Endothelial cell of umbilical vein (primary cell): ENCODE results near the gene DLGAP1. TPM values are rescaled to one million over a fixed set of nuclear protein-coding genes. Genes with fewer than 3 reads are reported as not detected.

Experiments used
- BruUV-seq: library from RNA; stranded (reverse); fragments of 400-500 nt; replicated peaks from 2 replicates; lab custom pipeline; 2021; lab: Mats Ljungman, UMichigan
- CTCF ChIA-PET: fragments of 300-600, 350-600 bp; sonication (Branson Sonifier 250); formaldehyde crosslinking; loops from one replicate; lab custom pipeline; 2021; ENCODE audit warnings: antibody characterized with exemption, inconsistent platforms; lab: Charles Lee
- POLR2A ChIA-PET: fragments of 300-600, 350-600 bp; sonication (Branson Sonifier 250); formaldehyde crosslinking; loops from one replicate; lab custom pipeline; 2021; ENCODE audit warnings: antibody characterized with exemption, inconsistent platforms; lab: Charles Lee
- DNase-seq: peaks from one replicate; pipeline ENCODE4 v3.0.0-alpha.2; 2011; ENCODE audit warnings: low read depth, low spot score
- FAIRE-seq: peaks from 2 replicates; lab custom pipeline; 2011; peaks lifted over from hg19 to GRCh38; lab: Jason Lieb, UNC
- H2AFZ ChIP-seq: 2 replicates; pipeline ENCODE4 v1.6.0; 2012; ENCODE audit warnings: low read depth, low read length, control low read depth, inconsistent platforms
- H3K27ac ChIP-seq: 2 replicates; pipeline ENCODE4 v1.5.1; 2011; ENCODE audit warnings: low read depth, mild to moderate bottlenecking, control low read depth, low read length, moderate library complexity; ENCODE audit not compliant: insufficient read depth
- H3K27me3 ChIP-seq, 2 experiments: 2 replicates each; pipeline versions ENCODE4 v1.6.0 to v1.6.1; 2011; ENCODE audit warnings: low read length in 2 of 2, mixed read lengths in 1 of 2; ENCODE audit not compliant: control insufficient read depth in 2 of 2, insufficient read depth in 2 of 2
- H3K36me3 ChIP-seq, 2 experiments: 2 replicates in 1 of 2; 3 replicates in 1 of 2; pipeline ENCODE4 v1.5.1; 2011; ENCODE audit warnings: low read length in 2 of 2, mild to moderate bottlenecking in 1 of 2, moderate library complexity in 1 of 2; ENCODE audit not compliant: control insufficient read depth in 2 of 2, insufficient read depth in 2 of 2; ENCODE audit errors: extremely low read depth in 1 of 2
- H3K4me1 ChIP-seq: 3 replicates; pipeline ENCODE4 v1.5.1; 2011; ENCODE audit warnings: mild to moderate bottlenecking, low read length; ENCODE audit not compliant: control insufficient read depth, insufficient read depth; ENCODE audit errors: extremely low read depth
- H3K4me2 ChIP-seq: 2 replicates; pipeline ENCODE4 v1.6.1; 2011; ENCODE audit warnings: low read length, control low read depth, mixed read lengths; ENCODE audit not compliant: insufficient read depth
- H3K4me3 ChIP-seq, 3 experiments: fragments of 200-600 bp in 1 of 3; sonication (generic), shearing (Covaris generic) in 1 of 3; replicated peaks in 1 of 3; 2 replicates each; pipeline ENCODE4 v1.5.1; 2011 to 2016; ENCODE audit warnings: control low read depth in 3 of 3, low read length in 3 of 3, mild to moderate bottlenecking in 2 of 3, inconsistent platforms in 1 of 3, low read depth in 1 of 3, moderate library complexity in 1 of 3; ENCODE audit not compliant: insufficient read depth in 1 of 3
- H3K79me2 ChIP-seq: 2 replicates; pipeline ENCODE4 v1.6.0; 2012; ENCODE audit warnings: low read length, inconsistent platforms; ENCODE audit not compliant: control insufficient read depth, insufficient read depth
- H3K9ac ChIP-seq: replicated peaks from 2 replicates; pipeline ENCODE3; 2011; ENCODE audit warnings: low read length, control low read depth; ENCODE audit not compliant: insufficient read depth; ENCODE audit errors: extremely low read depth
- H3K9me1 ChIP-seq: replicated peaks from 3 replicates; pipeline ENCODE4 v1.6.0; 2011; ENCODE audit warnings: mild to moderate bottlenecking, low read length; ENCODE audit not compliant: control insufficient read depth, insufficient read depth; ENCODE audit errors: extremely low read depth
- H3K9me3 ChIP-seq: replicated peaks from 2 replicates; pipeline ENCODE4 v1.5.1; 2012; ENCODE audit warnings: low read length, inconsistent platforms; ENCODE audit not compliant: control insufficient read depth, insufficient read depth
- H4K20me1 ChIP-seq: replicated peaks from 2 replicates; pipeline ENCODE3; 2011; ENCODE audit warnings: mild to moderate bottlenecking, low read length; ENCODE audit not compliant: control insufficient read depth, insufficient read depth; ENCODE audit errors: extremely low read depth
- EZH2 ChIP-seq: IDR thresholded peaks from 2 replicates; pipeline ENCODE4 v1.6.1; 2012; ENCODE audit warnings: borderline replicate concordance, low read depth, mild to moderate bottlenecking, moderate library complexity, low read length, inconsistent platforms; ENCODE audit not compliant: severe bottlenecking
- FOS ChIP-seq: IDR thresholded peaks from 2 replicates; pipeline ENCODE4 v1.6.1; 2011; ENCODE audit warnings: mild to moderate bottlenecking, low read length, moderate library complexity, borderline replicate concordance; ENCODE audit not compliant: insufficient read depth
- GATA2 ChIP-seq: IDR thresholded peaks from 2 replicates; pipeline ENCODE4 v1.7.0; 2011; ENCODE audit warnings: low read depth, mild to moderate bottlenecking, moderate library complexity, mixed read lengths, low read length; ENCODE audit not compliant: insufficient read length, insufficient read depth
- JUN ChIP-seq: IDR thresholded peaks from 2 replicates; pipeline ENCODE4 v1.6.1; 2011; ENCODE audit warnings: borderline replicate concordance, low read depth; ENCODE audit not compliant: insufficient read length, insufficient read depth
- MYC ChIP-seq: IDR thresholded peaks from one replicate; pipeline ENCODE4 v1.6.1; 2011; ENCODE audit warnings: mild to moderate bottlenecking, low read depth, low read length
- POLR2A ChIP-seq: IDR thresholded peaks from 2 replicates; pipeline ENCODE4 v1.6.1; 2012; ENCODE audit warnings: low read depth, mild to moderate bottlenecking, control low read depth, low read length
- POLR2AphosphoS5 ChIP-seq: IDR thresholded peaks from 2 replicates; pipeline ENCODE4 v1.6.1; 2012; ENCODE audit warnings: low read depth, mild to moderate bottlenecking, control low read depth, low read length, moderate library complexity; ENCODE audit not compliant: insufficient read depth
- dilution Hi-C: fragments of 300-500 bp; cut with MboI; formaldehyde crosslinking; loops from one replicate; pipeline ENCODE4 v1.15.0; 2019; ENCODE audit warnings: low sequenced_read_pairs; ENCODE audit not compliant: extremely low pct_ligation_motif_present
- intact Hi-C: fragments of 100-400 bp; cut with micrococcal nuclease; formaldehyde crosslinking; loops from one replicate; pipeline ENCODE4 v1.10.0; 2022
- polyA plus RNA-seq, 4 experiments: library from polyadenylated mRNA; depleted of rRNA in 3 of 4; stranded (reverse) in 3 of 4; unstranded in 1 of 4; fragments of >200 nt; gene quantifications; 2 replicates each; pipeline versions ENCODE4 v1.2.1 to v1.2.3, GENCODE V29; 2011 to 2012; ENCODE audit warnings: missing spikeins in 1 of 4
- total RNA-seq: library from RNA; stranded (reverse); gene quantifications from 2 replicates; pipeline ENCODE4 v1.2.3, GENCODE V29; 2021
- TF ChIP-seq, protein P1 (sequence below), 2 donors: IDR thresholded peaks; 1 replicate in 1 of 2; 2 replicates in 1 of 2; pipeline ENCODE4 v1.5.1; 2011; ENCODE audit warnings: low read length in 2 of 2, mild to moderate bottlenecking in 2 of 2, moderate library complexity in 2 of 2, control low read depth in 1 of 2, inconsistent platforms in 1 of 2, low read depth in 1 of 2; ENCODE audit not compliant: insufficient read depth in 1 of 2; ENCODE audit errors: extremely low read depth in 1 of 2
- TF ChIP-seq, protein P2 (sequence below): IDR thresholded peaks from 2 replicates; pipeline ENCODE4 v1.6.1; 2011; ENCODE audit not compliant: insufficient read depth, insufficient read length

The DLGAP1 gene
- total and polyA plus RNA-seq, 2 donors (not counting 3 experiments of a cell fraction or from before 2014, with no cell fraction given), result 0.04 TPM; not detected in 1

DNA sequence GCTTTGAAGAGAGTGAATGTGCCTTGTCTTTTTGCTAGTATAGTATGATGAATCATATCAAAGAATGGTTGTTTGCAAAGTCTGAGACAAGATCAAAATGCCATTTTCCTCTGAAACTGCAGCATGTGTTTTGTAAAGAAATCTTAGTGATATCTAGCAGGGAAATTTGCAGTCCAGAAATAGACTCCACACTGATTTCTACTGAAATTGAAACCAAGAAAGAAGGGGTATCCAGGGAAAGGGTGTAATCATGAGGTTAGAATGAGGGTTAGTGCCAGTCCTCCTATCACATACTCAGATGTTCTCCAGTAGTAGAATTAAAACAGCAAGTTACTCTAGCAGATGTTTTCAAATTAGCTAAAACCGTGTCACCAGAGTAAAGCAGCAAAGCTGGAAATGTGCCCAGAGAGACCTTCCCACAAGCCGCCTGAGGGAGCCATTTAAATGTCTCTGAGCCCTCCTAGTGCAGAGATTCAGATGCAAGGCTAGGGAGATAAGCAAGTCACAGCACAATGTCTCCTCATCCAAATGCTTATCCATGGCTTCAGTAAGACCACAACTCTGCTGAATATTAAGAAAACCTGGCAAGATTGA, 4.9 kb downstream of the DLGAP1 start:
- intact Hi-C loops, result no loop called here
- CTCF ChIA-PET, result no interaction called here
- FAIRE-seq (no peak), DNase-seq (no peak)
- Histone ChIP-seq H3K36me3 (no peaks in the 10 kb centered on the region), H3K9me1 (no peaks in the 10 kb centered on the region), H3K4me1 (no peaks in the 10 kb centered on the region), H3K9ac (no peak overlapping the region), H3K4me2 (no peak overlapping the region), H3K79me2 (no peaks in the 10 kb centered on the region), H2AFZ (no peak overlapping the region), H3K27me3 (peaks cover 10 to 22% of the 10 kb centered on the region in 2 experiments), H3K27ac (no peak overlapping the region), H4K20me1 (no peaks in the 10 kb centered on the region), H3K9me3 (no peaks in the 10 kb centered on the region), H3K4me3 (no peak overlapping the region)
- dilution Hi-C loops, result no loop called here
- POLR2A ChIA-PET, result no interaction called here
- BruUV-seq, result no TSS peak
- no peak for TF ChIP-seq POLR2AphosphoS5
- no peak for TF ChIP-seq FOS
- no peak for TF ChIP-seq MYC
- TF ChIP-seq, protein P1, sequence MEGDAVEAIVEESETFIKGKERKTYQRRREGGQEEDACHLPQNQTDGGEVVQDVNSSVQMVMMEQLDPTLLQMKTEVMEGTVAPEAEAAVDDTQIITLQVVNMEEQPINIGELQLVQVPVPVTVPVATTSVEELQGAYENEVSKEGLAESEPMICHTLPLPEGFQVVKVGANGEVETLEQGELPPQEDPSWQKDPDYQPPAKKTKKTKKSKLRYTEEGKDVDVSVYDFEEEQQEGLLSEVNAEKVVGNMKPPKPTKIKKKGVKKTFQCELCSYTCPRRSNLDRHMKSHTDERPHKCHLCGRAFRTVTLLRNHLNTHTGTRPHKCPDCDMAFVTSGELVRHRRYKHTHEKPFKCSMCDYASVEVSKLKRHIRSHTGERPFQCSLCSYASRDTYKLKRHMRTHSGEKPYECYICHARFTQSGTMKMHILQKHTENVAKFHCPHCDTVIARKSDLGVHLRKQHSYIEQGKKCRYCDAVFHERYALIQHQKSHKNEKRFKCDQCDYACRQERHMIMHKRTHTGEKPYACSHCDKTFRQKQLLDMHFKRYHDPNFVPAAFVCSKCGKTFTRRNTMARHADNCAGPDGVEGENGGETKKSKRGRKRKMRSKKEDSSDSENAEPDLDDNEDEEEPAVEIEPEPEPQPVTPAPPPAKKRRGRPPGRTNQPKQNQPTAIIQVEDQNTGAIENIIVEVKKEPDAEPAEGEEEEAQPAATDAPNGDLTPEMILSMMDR (IDR thresholded peaks at IDR 0.05; ENCODE audit: extremely low read depth in 1 of 2, insufficient read depth in 1 of 2, low read depth in 1 of 2, low read length in 2 of 2), result no peak
- no peak for TF ChIP-seq JUN
- TF ChIP-seq GATA2, result no peak
- TF ChIP-seq, protein P2, sequence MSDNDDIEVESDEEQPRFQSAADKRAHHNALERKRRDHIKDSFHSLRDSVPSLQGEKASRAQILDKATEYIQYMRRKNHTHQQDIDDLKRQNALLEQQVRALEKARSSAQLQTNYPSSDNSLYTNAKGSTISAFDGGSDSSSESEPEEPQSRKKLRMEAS, result no peak
- no peak for TF ChIP-seq POLR2A
- no peak for TF ChIP-seq EZH2
